K562 (cell line): ENCODE measurements around the gene SH2D4B. TPM values are rescaled to one million over a fixed set of nuclear protein-coding genes. Genes with fewer than 3 reads are reported as not detected.
"Not testable (repeated sequence)": the region's sequence is repeated elsewhere in the genome, so short reads cannot be mapped to it uniquely, and the experiment has no call there.

ENCODE experiments used
- ATAC-seq: fragments of 200-7000 bp; cut with Tn5 transposase; 3 replicates; pipeline ENCODE4 v1.9.1; 2020; ENCODE audit warnings: moderate library complexity
- BruUV-seq: library from RNA; stranded (reverse); fragments of 400-500 nt; replicated peaks from 2 replicates; lab custom pipeline; 2021; lab: Mats Ljungman, UMichigan
- CTCF ChIA-PET: fragments of 300-600 bp; formaldehyde crosslinking; extraction: SDS; loops from one replicate; lab custom pipeline; 2021; ENCODE audit warnings: low intra/inter-chr PET ratio; lab: Yijun Ruan, JAX
- POLR2A ChIA-PET: fragments of 300-600, 350-650 bp; sonication (Branson Sonifier 250); formaldehyde crosslinking; extraction: SDS; loops from one replicate; lab custom pipeline; 2021; ENCODE audit warnings: antibody characterized with exemption, inconsistent platforms; lab: Yijun Ruan, JAX
- DNase-seq, 4 experiments: peaks; one replicate each; pipeline versions ENCODE4 v3.0.0 to v3.0.0-alpha.2; 2011 to 2018; ENCODE audit warnings: low spot score in 3 of 4, mixed read lengths in 3 of 4; ENCODE audit errors: extremely low read depth in 1 of 4
- FAIRE-seq: peaks from 2 replicates; lab custom pipeline; 2011; peaks lifted over from hg19 to GRCh38; lab: Jason Lieb, UNC
- H2AFZ ChIP-seq: 2 replicates; pipeline ENCODE4 v1.6.0; 2011; ENCODE audit warnings: low read depth, low read length, control low read depth, inconsistent platforms
- H3K27ac ChIP-seq: fragments of 200-600 bp; 3 replicates; pipeline ENCODE4 v1.8.0; 2011; ENCODE audit warnings: low read depth, mild to moderate bottlenecking, control low read depth, inconsistent platforms, low read length, moderate library complexity, mixed read lengths; ENCODE audit errors: extremely low read depth
- H3K27me3 ChIP-seq, 2 experiments: fragments of 300-600 bp in 1 of 2; 2 replicates in 1 of 2; 3 replicates in 1 of 2; pipeline versions ENCODE4 v1.6.0 to v1.8.0; 2011; ENCODE audit warnings: inconsistent platforms in 2 of 2, low read length in 2 of 2, mild to moderate bottlenecking in 1 of 2, mixed read lengths in 1 of 2, moderate library complexity in 1 of 2; ENCODE audit not compliant: control insufficient read depth in 2 of 2, insufficient read depth in 2 of 2
- H3K36me3 ChIP-seq: fragments of 300-600 bp; 3 replicates; pipeline ENCODE4 v1.8.0; 2011; ENCODE audit warnings: mild to moderate bottlenecking, low read length, inconsistent platforms; ENCODE audit not compliant: control insufficient read depth, insufficient read depth
- H3K4me1 ChIP-seq, 2 experiments: fragments of 200-600 bp in 1 of 2; replicated peaks in 1 of 2; 2 replicates in 1 of 2; 3 replicates in 1 of 2; pipeline versions ENCODE4 v1.5.1 to v1.8.0; 2011; ENCODE audit warnings: inconsistent platforms in 2 of 2, low read length in 2 of 2, mild to moderate bottlenecking in 1 of 2, mixed read lengths in 1 of 2, moderate library complexity in 1 of 2; ENCODE audit not compliant: control insufficient read depth in 2 of 2, insufficient read depth in 2 of 2
- H3K4me2 ChIP-seq: 2 replicates; pipeline ENCODE4 v1.6.1; 2011; ENCODE audit warnings: low read length, control low read depth, inconsistent platforms, mixed read lengths; ENCODE audit not compliant: insufficient read depth
- H3K4me3 ChIP-seq: fragments of 200-600 bp; sonication (generic), shearing (Covaris generic); 2 replicates; pipeline ENCODE4 v1.5.1; 2016; ENCODE audit warnings: control low read depth, inconsistent platforms
- H3K79me2 ChIP-seq: fragments of 200-600 bp; 3 replicates; pipeline ENCODE4 v1.8.0; 2011; ENCODE audit warnings: low read length, inconsistent platforms; ENCODE audit not compliant: control insufficient read depth, insufficient read depth
- H3K9ac ChIP-seq, 2 experiments: 2 replicates each; pipeline versions ENCODE4 v1.6.0 to v1.6.1; 2011; ENCODE audit warnings: low read depth in 2 of 2, low read length in 2 of 2, control low read depth in 1 of 2, inconsistent platforms in 1 of 2, mild to moderate bottlenecking in 1 of 2, mixed read lengths in 1 of 2; ENCODE audit not compliant: insufficient read depth in 1 of 2
- H3K9me1 ChIP-seq: one replicate; pipeline ENCODE4 v1.6.0; 2011; ENCODE audit warnings: inconsistent platforms, mild to moderate bottlenecking, low read length, moderate library complexity; ENCODE audit not compliant: control insufficient read depth, insufficient read depth
- H3K9me3 ChIP-seq: replicated peaks from 2 replicates; pipeline ENCODE4 v1.5.1; 2011; ENCODE audit warnings: low read depth, low read length, inconsistent platforms; ENCODE audit not compliant: control insufficient read depth, insufficient read depth
- H4K20me1 ChIP-seq: replicated peaks from 2 replicates; pipeline ENCODE4 v1.6.1; 2011; ENCODE audit warnings: low read length, inconsistent platforms, mixed read lengths; ENCODE audit not compliant: control insufficient read depth, insufficient read depth
- HDAC8 ChIP-seq: fragments of 450-650 bp; IDR thresholded peaks from 2 replicates; pipeline ENCODE4 v1.6.1; 2016; ENCODE audit warnings: mild to moderate bottlenecking, missing genetic modification characterization, moderate library complexity, missing compliant biosample characterization
- JUN ChIP-seq, 2 experiments: sonication (generic) in 1 of 2; formaldehyde crosslinking in 1 of 2; IDR thresholded peaks; 2 replicates each; pipeline versions ENCODE4 v1.6.1 to v1.8.0; 2012 to 2022; ENCODE audit warnings: borderline replicate concordance in 2 of 2, mild to moderate bottlenecking in 2 of 2, improper control_type of control experiment in 1 of 2, low read depth in 1 of 2, low read length in 1 of 2, missing genetic modification reagents in 1 of 2
- SAP30 ChIP-seq: fragments of 200-600 bp; sonication (generic); IDR thresholded peaks from 2 replicates; pipeline ENCODE4 v1.6.1; 2012; ENCODE audit warnings: borderline replicate concordance, low read depth, mild to moderate bottlenecking, moderate library complexity, low read length, control low read depth, inconsistent platforms; ENCODE audit not compliant: insufficient read depth, poor library complexity, severe bottlenecking
- STAG1 ChIP-seq: sonication (generic); formaldehyde crosslinking; IDR thresholded peaks from 2 replicates; pipeline ENCODE4 v1.5.0; 2020; ENCODE audit warnings: missing genetic modification reagents, borderline replicate concordance
- WGBS: fragments of 100-300 bp; shearing (Covaris generic); methylation state at CpG from one replicate; pipeline ENCODE4 v1.1.6; 2016; ENCODE audit warnings: low coverage, mixed read lengths; ENCODE audit not compliant: insufficient coverage; ENCODE audit errors: missing lambda C conversion rate; 5-methylcytosine and 5-hydroxymethylcytosine counted together
- in situ Hi-C: fragments of 300-500 bp; cut with MboI; formaldehyde crosslinking; loops from 4 replicates; pipeline ENCODE4 v1.15.0; 2018; ENCODE audit warnings: inconsistent platforms, mixed read lengths
- intact Hi-C: fragments of 100-400 bp; cut with micrococcal nuclease; formaldehyde crosslinking; loops from 2 replicates; pipeline ENCODE4 v1.14.2; 2022
- polyA plus RNA-seq, 8 experiments: library from polyadenylated mRNA; depleted of rRNA in 4 of 8; stranded (reverse) in 5 of 8; unstranded in 3 of 8; fragments of >200 nt; fragmentation: Nextera tagmentation in 2 of 8; fragmentation: Illumina TruSeq in 1 of 8; extraction: Ambion mirVana in 2 of 8; extraction: Trizol in 1 of 8; gene quantifications; 2 replicates each; pipeline versions ENCODE4 v1.2.1 to v1.2.3, GENCODE V29; 2011 to 2014; ENCODE audit warnings: inconsistent platforms in 1 of 8, missing spikeins in 1 of 8
- total RNA-seq, 7 experiments: library from RNA; depleted of rRNA in 6 of 7; stranded (reverse); fragments of >200 nt in 6 of 7; fragmentation: Illumina TruSeq in 2 of 7; extraction: Trizol in 2 of 7; gene quantifications; 2 replicates each; pipeline versions ENCODE4 v1.2.1 to v1.2.3, GENCODE V29; 2011 to 2021; ENCODE audit warnings: low replicate concordance in 1 of 7
- TF ChIP-seq, protein P1 (sequence below): sonication (generic); formaldehyde crosslinking; IDR thresholded peaks from 2 replicates; pipeline ENCODE4 v1.8.1; 2022; ENCODE audit warnings: missing genetic modification reagents

Gene SH2D4B
- total and polyA plus RNA-seq, 9 of the 15 experiments (the other 6 are each of a cell fraction or from before 2014, with no cell fraction given), result 0.03 to 0.14 (median 0.04) TPM; not detected in 4

- no TSS peak for BruUV-seq
- no peak overlapping the region for H2AFZ ChIP-seq
- CTCF ChIA-PET, result no interaction called here
- no peak overlapping the region for H3K27ac ChIP-seq
- no peak overlapping the region for H3K9ac ChIP-seq
- DNase-seq (no peak), FAIRE-seq (no peak), ATAC-seq (no peak)
- H3K79me2 ChIP-seq, result no peaks in the 10 kb centered on the region
- no peak overlapping the region for H3K4me3 ChIP-seq
- POLR2A ChIA-PET, result no interaction called here
- TF ChIP-seq SAP30 (no peak), STAG1 (no peak), JUN (IDR thresholded peaks at IDR 0.05; ENCODE audit: borderline replicate concordance, low read depth, low read length) (no peak), JUN (CRISPR knock-in tag; IDR thresholded peaks at IDR 0.05; ENCODE audit: borderline replicate concordance) (no peak), HDAC8 (tag) (no peak)
- TF ChIP-seq, protein P1, sequence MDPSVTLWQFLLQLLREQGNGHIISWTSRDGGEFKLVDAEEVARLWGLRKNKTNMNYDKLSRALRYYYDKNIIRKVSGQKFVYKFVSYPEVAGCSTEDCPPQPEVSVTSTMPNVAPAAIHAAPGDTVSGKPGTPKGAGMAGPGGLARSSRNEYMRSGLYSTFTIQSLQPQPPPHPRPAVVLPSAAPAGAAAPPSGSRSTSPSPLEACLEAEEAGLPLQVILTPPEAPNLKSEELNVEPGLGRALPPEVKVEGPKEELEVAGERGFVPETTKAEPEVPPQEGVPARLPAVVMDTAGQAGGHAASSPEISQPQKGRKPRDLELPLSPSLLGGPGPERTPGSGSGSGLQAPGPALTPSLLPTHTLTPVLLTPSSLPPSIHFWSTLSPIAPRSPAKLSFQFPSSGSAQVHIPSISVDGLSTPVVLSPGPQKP (CRISPR knock-in tag), result no peak
- H4K20me1 ChIP-seq, result no peaks in the 10 kb centered on the region
- intact Hi-C loops, result no loop called here
- no peaks in the 10 kb centered on the region for H3K36me3 ChIP-seq
- in situ Hi-C loops, result no loop called here
- no peaks in the 10 kb centered on the region for H3K9me3 ChIP-seq
- 48% methylated on average over 4 of the region's 4 CpGs for WGBS
- peaks cover 17% of the 10 kb centered on the region in 2 experiments; a peak in 4 of 5 replicates for H3K27me3 ChIP-seq
- H3K9me1 ChIP-seq, result no peaks in the 10 kb centered on the region
- no peak overlapping the region for H3K4me2 ChIP-seq
- peaks cover 10 to 12% of the 10 kb centered on the region in 2 experiments; a peak in 4 of 5 replicates for H3K4me1 ChIP-seq
Measured at GRCh38 chr10:80532571-80532970, 5.1 kb upstream of the SH2D4B start.

GRCh38 chr10:80534059-80534458, 3.6 kb upstream of the SH2D4B start:
- in situ Hi-C loops, H3K27ac ChIP-seq, ATAC-seq, FAIRE-seq, POLR2A ChIA-PET, CTCF ChIA-PET, DNase-seq, intact Hi-C loops, H3K4me3 ChIP-seq, H3K9me1 ChIP-seq, H2AFZ ChIP-seq, H3K36me3 ChIP-seq, H3K4me2 ChIP-seq, H3K79me2 ChIP-seq, BruUV-seq, H4K20me1 ChIP-seq, H3K9me3 ChIP-seq, H3K9ac ChIP-seq: not testable (repeated sequence)
- WGBS, result no CpG with 5 or more reads among the region's 25 CpGs
- peaks cover 17 to 21% of the 10 kb centered on the region in 2 experiments; a peak in 3 of 5 replicates for H3K27me3 ChIP-seq
- H3K4me1 ChIP-seq, result peaks cover 10 to 18% of the 10 kb centered on the region in 2 experiments; a peak in 4 of 5 replicates

DNA sequence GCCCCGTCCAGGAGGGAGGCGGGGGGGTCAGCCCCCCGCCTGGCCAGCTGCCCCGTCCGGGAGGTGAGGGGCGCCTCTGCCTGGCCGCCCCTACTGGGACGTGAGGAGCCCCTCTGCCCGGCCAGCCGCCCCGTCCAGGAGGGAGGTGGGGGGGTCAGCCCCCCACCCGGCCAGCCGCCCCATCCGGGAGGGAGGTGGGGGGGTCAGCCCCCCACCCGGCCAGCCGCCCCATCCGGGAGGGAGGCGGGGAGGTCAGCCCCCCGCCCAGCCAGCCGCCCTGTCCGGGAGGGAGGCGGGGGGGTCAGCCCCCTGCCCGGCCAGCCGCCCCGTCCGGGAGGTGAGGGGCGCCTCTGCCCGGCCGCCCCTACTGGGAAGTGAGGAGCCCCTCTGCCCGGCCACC, 3.1 kb upstream of the SH2D4B start:
- BruUV-seq, in situ Hi-C loops, H3K36me3 ChIP-seq, intact Hi-C loops, H3K4me3 ChIP-seq, H3K27ac ChIP-seq, H3K9me3 ChIP-seq, DNase-seq, H3K9me1 ChIP-seq, H2AFZ ChIP-seq, H3K79me2 ChIP-seq, H3K4me2 ChIP-seq, POLR2A ChIA-PET, FAIRE-seq, H3K9ac ChIP-seq, H4K20me1 ChIP-seq, ATAC-seq: not testable (repeated sequence)
- WGBS, result no CpG with 5 or more reads among the region's 30 CpGs
- CTCF ChIA-PET, result interaction anchor here (0.6 kb wide), 1 partner anchor 152 kb away, joined by 4 read pairs; no protein-coding TSS in a partner anchor
- peaks cover 20 to 21% of the 10 kb centered on the region in 2 experiments; a peak in 4 of 5 replicates for H3K27me3 ChIP-seq
- H3K4me1 ChIP-seq, result peaks cover 10 to 18% of the 10 kb centered on the region in 2 experiments; a peak in 4 of 5 replicates
